H1 (cell line): ENCODE data around the gene CALR. TPM values are rescaled to one million over a fixed set of nuclear protein-coding genes. Genes with fewer than 3 reads are reported as not detected.
A peak's percentile ranks its signal among the peaks of the same experiment; 100 is the strongest.

Source experiments
- CTCF ChIA-PET: fragments of 300-600 bp; sonication (Branson Sonifier 250); formaldehyde crosslinking; loops from one replicate; lab custom pipeline; 2021; ENCODE audit not compliant: partially characterized antibody; lab: Charles Lee
- POLR2A ChIA-PET: fragments of 300-600 bp; sonication (Branson Sonifier 250); formaldehyde crosslinking; loops from one replicate; lab custom pipeline; 2021; ENCODE audit warnings: inconsistent platforms; ENCODE audit not compliant: partially characterized antibody; lab: Charles Lee
- DNase-seq, 2 experiments: peaks; one replicate each; pipeline versions ENCODE4 v3.0.0 to v3.0.0-alpha.2; 2010 to 2022; ENCODE audit warnings: low spot score in 2 of 2, low read depth in 1 of 2, mixed read lengths in 1 of 2
- FAIRE-seq: peaks from 2 replicates; lab custom pipeline; 2011; peaks lifted over from hg19 to GRCh38; lab: Jason Lieb, UNC
- H2AFZ ChIP-seq: 2 replicates; pipeline ENCODE4 v1.8.1; 2012; ENCODE audit warnings: low read length, inconsistent platforms
- H2AK5ac ChIP-seq: 2 replicates; pipeline ENCODE4 v1.6.1; 2013; ENCODE audit warnings: low read depth, low read length
- H2BK120ac ChIP-seq: replicated peaks from 2 replicates; pipeline ENCODE3; 2013; ENCODE audit warnings: low read depth, low read length, inconsistent platforms
- H2BK12ac ChIP-seq: 2 replicates; pipeline ENCODE4 v1.6.1; 2013; ENCODE audit warnings: low read depth, low read length
- H2BK15ac ChIP-seq: 2 replicates; pipeline ENCODE4 v1.6.1; 2013; ENCODE audit warnings: low read length
- H2BK20ac ChIP-seq: 2 replicates; pipeline ENCODE4 v1.6.1; 2013; ENCODE audit warnings: low read length
- H2BK5ac ChIP-seq: 2 replicates; pipeline ENCODE4 v1.6.1; 2013; ENCODE audit warnings: low read depth, low read length
- H3K14ac ChIP-seq: 2 replicates; pipeline ENCODE4 v1.6.1; 2013; ENCODE audit warnings: inconsistent platforms; ENCODE audit not compliant: insufficient read length
- H3K18ac ChIP-seq: 2 replicates; pipeline ENCODE4 v1.6.1; 2013; ENCODE audit warnings: low read length; ENCODE audit errors: extremely low read depth
- H3K23ac ChIP-seq: 2 replicates; pipeline ENCODE4 v1.6.1; 2013; ENCODE audit warnings: inconsistent platforms; ENCODE audit not compliant: insufficient read length
- H3K23me2 ChIP-seq: 2 replicates; pipeline ENCODE4 v1.6.1; 2013; ENCODE audit warnings: low read depth, low read length
- H3K27ac ChIP-seq: 2 replicates; pipeline ENCODE4 v1.6.1; 2011; ENCODE audit warnings: low read depth, low read length, inconsistent platforms
- H3K27me3 ChIP-seq, 4 experiments: replicated peaks in 1 of 4; 1 replicate in 1 of 4; 2 replicates in 3 of 4; pipeline versions ENCODE4 v1.6.1 to v1.8.1; 2011 to 2013; ENCODE audit warnings: low read length in 3 of 4, mild to moderate bottlenecking in 3 of 4, inconsistent platforms in 2 of 4, mixed read lengths in 2 of 4, moderate library complexity in 1 of 4; ENCODE audit not compliant: control insufficient read depth in 3 of 4, insufficient read depth in 3 of 4; ENCODE audit errors: extremely low read depth in 1 of 4
- H3K36me3 ChIP-seq, 4 experiments: 2 replicates each; pipeline versions ENCODE4 v1.6.1 to v1.8.1; 2011 to 2013; ENCODE audit warnings: mild to moderate bottlenecking in 4 of 4, low read length in 3 of 4, moderate library complexity in 2 of 4, control low read depth in 1 of 4, inconsistent platforms in 1 of 4; ENCODE audit not compliant: insufficient read depth in 4 of 4, control insufficient read depth in 2 of 4
- H3K4ac ChIP-seq: replicated peaks from 2 replicates; pipeline ENCODE3; 2013; ENCODE audit warnings: low read length, low read depth, mixed read lengths, inconsistent platforms; ENCODE audit not compliant: insufficient read length
- H3K4me1 ChIP-seq, 4 experiments: replicated peaks in 1 of 4; 1 replicate in 1 of 4; 2 replicates in 3 of 4; pipeline versions ENCODE4 v1.6.1 to v1.8.1; 2011 to 2013; ENCODE audit warnings: low read length in 3 of 4, inconsistent platforms in 2 of 4, mixed read lengths in 1 of 4; ENCODE audit not compliant: insufficient read depth in 4 of 4, control insufficient read depth in 3 of 4
- H3K4me2 ChIP-seq, 2 experiments: 2 replicates each; pipeline versions ENCODE4 v1.6.1 to v1.8.1; 2011 to 2013; ENCODE audit warnings: low read depth in 2 of 2, low read length in 2 of 2, control low read depth in 1 of 2, inconsistent platforms in 1 of 2, mild to moderate bottlenecking in 1 of 2; ENCODE audit not compliant: insufficient read depth in 1 of 2
- H3K4me3 ChIP-seq, 4 experiments: fragments of 200-600, 300-600 bp in 1 of 4; sonication (generic), shearing (Covaris generic), sonication (Bioruptor Twin) in 1 of 4; 2 replicates each; pipeline versions ENCODE4 v1.5.1 to v1.8.1; 2011 to 2016; ENCODE audit warnings: low read length in 4 of 4, low read depth in 3 of 4, control low read depth in 2 of 4, inconsistent platforms in 2 of 4, mild to moderate bottlenecking in 2 of 4, mixed read lengths in 1 of 4, moderate library complexity in 1 of 4; ENCODE audit not compliant: insufficient read depth in 2 of 4; ENCODE audit errors: extremely low read depth in 1 of 4
- H3K56ac ChIP-seq: replicated peaks from 2 replicates; pipeline ENCODE3; 2013; ENCODE audit warnings: low read depth, mild to moderate bottlenecking, mixed read lengths, low read length, inconsistent platforms; ENCODE audit not compliant: insufficient read length
- H3K79me1 ChIP-seq: 2 replicates; pipeline ENCODE4 v1.6.1; 2013; ENCODE audit warnings: low read depth, low read length, control low read depth
- H3K79me2 ChIP-seq, 2 experiments: 2 replicates each; pipeline versions ENCODE4 v1.6.1 to v1.8.1; 2012 to 2013; ENCODE audit warnings: low read length in 2 of 2, mild to moderate bottlenecking in 2 of 2, inconsistent platforms in 1 of 2; ENCODE audit not compliant: insufficient read depth in 2 of 2, control insufficient read depth in 1 of 2
- H3K9ac ChIP-seq, 4 experiments: replicated peaks in 1 of 4; 1 replicate in 1 of 4; 2 replicates in 3 of 4; pipeline versions ENCODE4 v1.6.1 to v1.8.1; 2011 to 2013; ENCODE audit warnings: low read depth in 3 of 4, low read length in 3 of 4, control low read depth in 2 of 4, mild to moderate bottlenecking in 2 of 4, moderate library complexity in 2 of 4, inconsistent platforms in 1 of 4; ENCODE audit errors: extremely low read depth in 1 of 4
- H3K9me3 ChIP-seq, 2 experiments: 2 replicates each; pipeline versions ENCODE4 v1.6.1 to v1.8.1; 2012 to 2013; ENCODE audit warnings: mild to moderate bottlenecking in 2 of 2, moderate library complexity in 2 of 2, control low read depth in 1 of 2, inconsistent platforms in 1 of 2, low read depth in 1 of 2, low read length in 1 of 2, mixed read lengths in 1 of 2; ENCODE audit not compliant: insufficient read depth in 2 of 2
- H4K20me1 ChIP-seq, 2 experiments: replicated peaks in 1 of 2; 2 replicates each; pipeline versions ENCODE3 to v1.8.1; 2011 to 2013; ENCODE audit warnings: inconsistent platforms in 2 of 2, low read length in 2 of 2, mild to moderate bottlenecking in 1 of 2; ENCODE audit not compliant: insufficient read depth in 2 of 2, control insufficient read depth in 1 of 2
- H4K5ac ChIP-seq: 2 replicates; pipeline ENCODE4 v1.6.1; 2013; ENCODE audit warnings: low read length, low read depth, mixed read lengths, inconsistent platforms; ENCODE audit not compliant: insufficient read length
- H4K8ac ChIP-seq: 2 replicates; pipeline ENCODE4 v1.8.0; 2013; ENCODE audit warnings: mild to moderate bottlenecking, moderate library complexity, low read length, inconsistent platforms; ENCODE audit not compliant: insufficient read depth; ENCODE audit errors: extremely low read depth
- H4K91ac ChIP-seq: replicated peaks from 2 replicates; pipeline ENCODE3; 2013; ENCODE audit warnings: low read length, mixed read lengths, inconsistent platforms; ENCODE audit not compliant: insufficient read length
- E2F6 ChIP-seq: IDR thresholded peaks from 2 replicates; pipeline ENCODE4 v1.6.1; 2012; ENCODE audit warnings: inconsistent platforms
- EZH2 ChIP-seq: fragments of 200-600 bp; sonication (generic); IDR thresholded peaks from 2 replicates; pipeline ENCODE4 v1.7.1; 2012; ENCODE audit warnings: low read depth, mild to moderate bottlenecking, moderate library complexity, low read length, inconsistent platforms; ENCODE audit not compliant: severe bottlenecking
- POLR2AphosphoS5 ChIP-seq: IDR thresholded peaks from 2 replicates; pipeline ENCODE4 v1.6.1; 2011; ENCODE audit warnings: low read depth, low read length
- SIN3A ChIP-seq, 2 experiments: IDR thresholded peaks in 1 of 2; conservative IDR thresholded peaks in 1 of 2; 2 replicates each; pipeline ENCODE4 v1.6.1; 2011 to 2012; ENCODE audit warnings: low read length in 2 of 2, improper control_type of control experiment in 1 of 2, low read depth in 1 of 2, mild to moderate bottlenecking in 1 of 2
- SP1 ChIP-seq: IDR thresholded peaks from 2 replicates; pipeline ENCODE4 v1.6.1; 2011; ENCODE audit warnings: low read depth, low read length
- SRF ChIP-seq: IDR thresholded peaks from 2 replicates; pipeline ENCODE4 v1.6.1; 2011; ENCODE audit warnings: mild to moderate bottlenecking, low read depth, low read length, moderate library complexity
- YY1 ChIP-seq: IDR thresholded peaks from 2 replicates; pipeline ENCODE4 v1.6.1; 2011; ENCODE audit warnings: low read depth, mild to moderate bottlenecking, low read length
- WGBS, 2 experiments: shearing (Covaris generic) in 1 of 2; methylation state at CpG; one replicate each; pipeline versions ENCODE4 v1.1.6 to v1.1.7; 2013 to 2015; ENCODE audit warnings: low lambda C conversion rate in 2 of 2, mixed read lengths in 2 of 2, inconsistent platforms in 1 of 2, low coverage in 1 of 2, missing lambda C conversion rate in 1 of 2; ENCODE audit not compliant: insufficient replicate concordance in 2 of 2, insufficient coverage in 1 of 2, insufficient read length in 1 of 2; ENCODE audit errors: extremely low coverage in 1 of 2, missing lambda C conversion rate in 1 of 2; 5-methylcytosine and 5-hydroxymethylcytosine counted together
- polyA plus RNA-seq, 7 experiments: library from polyadenylated mRNA; depleted of rRNA in 3 of 7; stranded (reverse) in 5 of 7; unstranded in 2 of 7; fragments of >200 nt in 5 of 7; fragments of 200-250 nt in 2 of 7; gene quantifications; 1 replicate in 5 of 7; 2 replicates in 1 of 7; 4 replicates in 1 of 7; pipeline versions ENCODE4 v1.2.1 to v1.2.3, GENCODE V29; 2011 to 2013; ENCODE audit warnings: missing spikeins in 2 of 7, mixed read lengths in 2 of 7
- total RNA-seq: library from RNA; stranded (reverse); fragmentation: NEBNext Ultra II Directional; extraction: Animal tissue kit (Norgen Biotek cat#: 25700); gene quantifications from 2 replicates; pipeline ENCODE4 v1.2.1, GENCODE V29; 2021

Gene CALR
- total and polyA plus RNA-seq, 2 of the 8 experiments (the other 6 are each of a cell fraction or from before 2014, with no cell fraction given), result 591 to 1,155 TPM

- Histone ChIP-seq H3K79me1 (no peaks in the 10 kb centered on the region; the same call in 1 of the 2 replicates), H4K8ac (peak overlapping the region; percentile 42), H2BK12ac (no peak overlapping the region), H3K79me2 (peaks cover 13 to 26% of the 10 kb centered on the region in 2 experiments), H3K27me3 (no peaks in the 10 kb centered on the region), H3K4me2 (peak overlapping the region; percentile 75 to 90), H2BK5ac (0 out of 2 replicates have a peak overlapping the region, but pooled peaks have one; percentile 2), H3K4me3 (peak overlapping the region; percentile 68 to 97 (median 93); a peak in 5 of 8 replicates), H3K4me1 (peaks cover 0 to 23% (median 13%) of the 10 kb centered on the region in 4 experiments; a peak in 6 of 7 replicates), H3K23me2 (peaks cover 11% of the 10 kb centered on the region; the same call in 1 of the 2 replicates), H3K23ac (no peak overlapping the region), H3K9me3 (no peaks in the 10 kb centered on the region), H4K91ac (no peak overlapping the region), H3K4ac (no peak overlapping the region), H3K9ac (peak overlapping the region in 1 of 4 experiments; percentile 37; a peak in 2 of 7 replicates), H2BK15ac (no peak overlapping the region), H2BK120ac (no peak overlapping the region), H2AFZ (no peak overlapping the region), H3K18ac (no peak overlapping the region), H3K27ac (no peak overlapping the region), H4K5ac (no peak overlapping the region), H2BK20ac (no peak overlapping the region), H3K36me3 (peaks cover 19 to 57% (median 38%) of the 10 kb centered on the region in 4 experiments), H4K20me1 (peaks cover 12 to 18% of the 10 kb centered on the region in 2 experiments), H2AK5ac (no peak overlapping the region), H3K56ac (no peak overlapping the region), H3K14ac (no peak overlapping the region)
- DNase-seq (no peak), FAIRE-seq (no peak)
- ChIA-PET POLR2A (interaction anchor here (0.7 to 3.3 kb wide), 5 partner anchors 8 to 54 kb away, joined by 3 to 71 read pairs (median 6); partner anchors contain the start of genes GADD45GIP1 and GCDH), CTCF (interaction anchor here (0.7 kb wide), 1 partner anchor 25 kb away, joined by 5 read pairs; no protein-coding TSS in a partner anchor)
- TF ChIP-seq E2F6 (no peak), YY1 (no peak), EZH2 (no peak), SIN3A (conservative IDR thresholded peaks at IDR 0.05 in 1 of 2, IDR thresholded peaks at IDR 0.05 in 1 of 2; ENCODE audit: low read depth in 1 of 2, low read length in 2 of 2) (peak in 1 of 2 experiments; percentile 54; a peak in 1 of 4 replicates), SRF (no peak), SP1 (peak; percentile 56; the same call in 1 of the 2 replicates), POLR2AphosphoS5 (peak; percentile 47; the same call in 1 of the 2 replicates)
- WGBS, 2 experiments, result 86% methylated on average over 10 of the region's 10 CpGs; no CpG with 5 or more reads in 1 of the 2 experiments
Observed at GRCh38 chr19:12939975-12940423, 1.6 kb downstream of the CALR start.
